Tibial nerve (tissue), 4 donors: ENCODE measurements around the gene UGT1A8.

ENCODE experiments used
- CTCF ChIP-seq, 5 experiments: fragments of 200-600 bp in 3 of 5; fragments of 450-650 bp in 2 of 5; sonication (generic) in 3 of 5; IDR thresholded peaks; one replicate each; pipeline ENCODE4 v1.5.1; 2016 to 2019; ENCODE audit warnings: antibody characterized with exemption in 5 of 5, mild to moderate bottlenecking in 3 of 5, moderate library complexity in 2 of 5
- EP300 ChIP-seq, 2 donors: sonication (generic); formaldehyde crosslinking; IDR thresholded peaks; one replicate each; pipeline ENCODE4 v1.6.1; 2017; ENCODE audit warnings: antibody characterized with exemption in 2 of 2, mild to moderate bottlenecking in 1 of 2
- POLR2A ChIP-seq, 2 donors: fragments of 450-650 bp; IDR thresholded peaks; one replicate each; pipeline ENCODE4 v1.6.1; 2017; ENCODE audit warnings: antibody characterized with exemption in 2 of 2, mild to moderate bottlenecking in 2 of 2, moderate library complexity in 2 of 2

GRCh38 chr2:233821196-233821595, 203.8 kb downstream of the UGT1A8 start:
- no peak for TF ChIP-seq CTCF (IDR thresholded peaks at IDR 0.05)
- no peak for TF ChIP-seq EP300 (IDR thresholded peaks at IDR 0.05)
- TF ChIP-seq POLR2A (IDR thresholded peaks at IDR 0.05), result no peak
